ENCODE data around the gene CORO2A.
"Not testable (repeated sequence)": the region's sequence is repeated elsewhere in the genome, so short reads cannot be mapped to it uniquely, and the experiment has no call there.

CORO2A gene

GRCh38 chr9:98094316-98094715 lies 98.1 kb downstream of the CORO2A start:
- no peak for TF ChIP-seq EZH2phosphoT487 (IDR thresholded peaks at IDR 0.05; ENCODE audit: low read depth)
- no peak for TF ChIP-seq CTCF (IDR thresholded peaks at IDR 0.05; ENCODE audit: low read depth, low read length)

GRCh38 chr9:98092613-98092931 lies 99.9 kb downstream of the CORO2A start:
- no peak for TF ChIP-seq EZH2phosphoT487 (IDR thresholded peaks at IDR 0.05; ENCODE audit: low read depth)
- no peak for TF ChIP-seq CTCF (IDR thresholded peaks at IDR 0.05; ENCODE audit: low read depth, low read length)
- Histone ChIP-seq H3K9ac (ENCODE audit: low read length) (no peak overlapping the region), H3K4me1 (ENCODE audit: low read length) (peaks cover 2% of the 10 kb centered on the region), H3K27ac (ENCODE audit: low read length) (no peak overlapping the region), H3K4me2 (ENCODE audit: low read length) (no peak overlapping the region), H2AFZ (ENCODE audit: low read depth, low read length) (no peak overlapping the region), H3K79me2 (ENCODE audit: low read length) (no peaks in the 10 kb centered on the region), H4K20me1 (ENCODE audit: insufficient read depth, low read length) (no peaks in the 10 kb centered on the region), H3K36me3 (replicated peaks; ENCODE audit: low read depth, low read length) (no peaks in the 10 kb centered on the region), H3K27me3 (ENCODE audit: low read depth, low read length) (no peaks in the 10 kb centered on the region), H3K9me3 (ENCODE audit: insufficient read depth, low read length) (no peaks in the 10 kb centered on the region), H3K4me3 (ENCODE audit: low read length) (no peak overlapping the region)

More at GRCh38 chr9:98094316-98094715, 98.1 kb downstream of the CORO2A start:
- Histone ChIP-seq H3K27ac (ENCODE audit: low read length) (no peak overlapping the region), H3K4me2 (ENCODE audit: low read length) (no peak overlapping the region), H2AFZ (ENCODE audit: low read depth, low read length) (no peak overlapping the region), H3K4me1 (ENCODE audit: low read length) (peaks cover 8% of the 10 kb centered on the region), H3K79me2 (ENCODE audit: low read length) (no peaks in the 10 kb centered on the region), H3K4me3 (ENCODE audit: low read length) (no peak overlapping the region), H3K27me3 (ENCODE audit: low read depth, low read length) (no peaks in the 10 kb centered on the region), H4K20me1 (ENCODE audit: insufficient read depth, low read length) (no peaks in the 10 kb centered on the region), H3K9ac (ENCODE audit: low read length) (no peak overlapping the region), H3K9me3 (ENCODE audit: insufficient read depth, low read length) (no peaks in the 10 kb centered on the region), H3K36me3 (replicated peaks; ENCODE audit: low read depth, low read length) (no peaks in the 10 kb centered on the region)

GRCh38 chr9:98091735-98092612 lies 100.5 kb downstream of the CORO2A start:
- no peaks in the 10 kb centered on the region for H4K20me1 ChIP-seq (ENCODE audit: insufficient read depth, low read length)
- H3K4me2 ChIP-seq (ENCODE audit: low read length): no peak overlapping the region
- no peak overlapping the region for H2AFZ ChIP-seq (ENCODE audit: low read depth, low read length)
- H3K36me3 ChIP-seq (replicated peaks; ENCODE audit: low read depth, low read length): no peaks in the 10 kb centered on the region
- H3K9ac ChIP-seq (ENCODE audit: low read length): no peak overlapping the region
- H3K79me2 ChIP-seq (ENCODE audit: low read length): no peaks in the 10 kb centered on the region
- no peaks in the 10 kb centered on the region for H3K27me3 ChIP-seq (ENCODE audit: low read depth, low read length)
- H3K27ac ChIP-seq (ENCODE audit: low read length): no peak overlapping the region
- TF ChIP-seq CTCF (IDR thresholded peaks at IDR 0.05; ENCODE audit: low read depth, low read length) (no peak), EZH2phosphoT487 (IDR thresholded peaks at IDR 0.05; ENCODE audit: low read depth) (no peak)
- H3K4me3 ChIP-seq (ENCODE audit: low read length): no peak overlapping the region
- no peaks in the 10 kb centered on the region for H3K9me3 ChIP-seq (ENCODE audit: insufficient read depth, low read length)
- H3K4me1 ChIP-seq (ENCODE audit: low read length): no peaks in the 10 kb centered on the region

- H4K20me1 ChIP-seq (ENCODE audit: insufficient read depth, low read length); H3K36me3 ChIP-seq (replicated peaks; ENCODE audit: low read depth, low read length); H2AFZ ChIP-seq (ENCODE audit: low read depth, low read length); H3K9ac ChIP-seq (ENCODE audit: low read length); H3K79me2 ChIP-seq (ENCODE audit: low read length); H3K27me3 ChIP-seq (ENCODE audit: low read depth, low read length); H3K4me2 ChIP-seq (ENCODE audit: low read length); H3K27ac ChIP-seq (ENCODE audit: low read length); H3K4me3 ChIP-seq (ENCODE audit: low read length); H3K4me1 ChIP-seq (ENCODE audit: low read length); H3K9me3 ChIP-seq (ENCODE audit: insufficient read depth, low read length): not testable (repeated sequence)
Measured at GRCh38 chr9:98090674-98091073, 101.8 kb downstream of the CORO2A start.

All from OCI-LY3 (cell line).